HepG2 (cell line): ENCODE measurements around the gene THEM5. TPM values are rescaled to one million over a fixed set of nuclear protein-coding genes. Genes with fewer than 3 reads are reported as not detected.

ENCODE experiments used
- ATAC-seq: fragments of 200-7000 bp; cut with Tn5 transposase; 3 replicates; pipeline ENCODE4 v1.9.1; 2020; ENCODE audit warnings: mild to moderate bottlenecking, moderate library complexity
- BruUV-seq: library from RNA; stranded (reverse); fragments of 400-500 nt; replicated peaks from 2 replicates; lab custom pipeline; 2021; lab: Mats Ljungman, UMichigan
- CTCF ChIA-PET: fragments of 300-600 bp; formaldehyde crosslinking; extraction: SDS; loops from one replicate; lab custom pipeline; 2021; ENCODE audit warnings: low total read pairs, inconsistent platforms, low intra/inter-chr PET ratio; lab: Yijun Ruan, JAX
- POLR2A ChIA-PET: fragments of 350-600 bp; sonication (Branson Sonifier 250); formaldehyde crosslinking; loops from one replicate; lab custom pipeline; 2020; ENCODE audit warnings: antibody characterized with exemption, inconsistent platforms; lab: Yijun Ruan, JAX
- DNase-seq: peaks from one replicate; pipeline ENCODE4 v3.0.0-alpha.2; 2015; ENCODE audit warnings: low spot score
- FAIRE-seq: peaks from 3 replicates; lab custom pipeline; 2011; peaks lifted over from hg19 to GRCh38; lab: Jason Lieb, UNC
- H2AFZ ChIP-seq: one replicate; pipeline ENCODE4 v1.6.1; 2011; ENCODE audit warnings: low read length, inconsistent platforms
- H3K27ac ChIP-seq: fragments of 300-600 bp; 3 replicates; pipeline ENCODE4 v1.8.0; 2011; ENCODE audit warnings: mixed run types, mild to moderate bottlenecking, mixed read lengths, low read length, inconsistent platforms; ENCODE audit not compliant: insufficient read depth; ENCODE audit errors: extremely low read length
- H3K27me3 ChIP-seq, 2 experiments: fragments of 200-600 bp in 1 of 2; 2 replicates in 1 of 2; 3 replicates in 1 of 2; pipeline versions ENCODE4 v1.6.0 to v1.8.0; 2011; ENCODE audit warnings: low read length in 2 of 2, mild to moderate bottlenecking in 2 of 2, moderate library complexity in 2 of 2, inconsistent platforms in 1 of 2; ENCODE audit not compliant: insufficient read depth in 2 of 2, control insufficient read depth in 1 of 2
- H3K36me3 ChIP-seq, 2 experiments: fragments of 200-600 bp in 1 of 2; replicated peaks in 1 of 2; 2 replicates in 1 of 2; 3 replicates in 1 of 2; pipeline versions ENCODE4 v1.5.1 to v1.8.0; 2011; ENCODE audit warnings: low read length in 2 of 2, inconsistent platforms in 1 of 2; ENCODE audit not compliant: insufficient read depth in 2 of 2, control insufficient read depth in 1 of 2
- H3K4me1 ChIP-seq: 2 replicates; pipeline ENCODE4 v1.5.1; 2012; ENCODE audit warnings: low read length, inconsistent platforms; ENCODE audit not compliant: insufficient read depth
- H3K4me2 ChIP-seq: 2 replicates; pipeline ENCODE4 v1.6.0; 2011; ENCODE audit warnings: low read depth, low read length, inconsistent platforms
- H3K4me3 ChIP-seq, 3 experiments: fragments of 200-600 bp in 1 of 3; sonication (generic), shearing (Covaris generic) in 1 of 3; replicated peaks in 1 of 3; 2 replicates each; pipeline ENCODE4 v1.5.1; 2011 to 2016; ENCODE audit warnings: low read length in 3 of 3, inconsistent platforms in 2 of 3, low read depth in 2 of 3, mild to moderate bottlenecking in 2 of 3, control low read depth in 1 of 3, mixed read lengths in 1 of 3; ENCODE audit not compliant: insufficient read depth in 1 of 3
- H3K79me2 ChIP-seq: one replicate; pipeline ENCODE4 v1.6.1; 2011; ENCODE audit warnings: low read length, inconsistent platforms; ENCODE audit not compliant: insufficient read depth
- H3K9ac ChIP-seq: 2 replicates; pipeline ENCODE4 v1.6.0; 2011; ENCODE audit warnings: mild to moderate bottlenecking, low read depth, low read length, inconsistent platforms; ENCODE audit not compliant: insufficient read depth
- H3K9me3 ChIP-seq: 2 replicates; pipeline ENCODE4 v1.5.1; 2012; ENCODE audit warnings: mild to moderate bottlenecking, low read length
- H4K20me1 ChIP-seq: 2 replicates; pipeline ENCODE4 v1.6.0; 2011; ENCODE audit warnings: inconsistent platforms, mild to moderate bottlenecking, low read length, moderate library complexity; ENCODE audit not compliant: insufficient read depth
- IKZF1 ChIP-seq: fragments of 450-650 bp; IDR thresholded peaks from 2 replicates; pipeline ENCODE4 v1.7.1; 2016
- KLF12 ChIP-seq: sonication (generic); formaldehyde crosslinking; IDR thresholded peaks from 2 replicates; pipeline ENCODE4 v1.4.0; 2020; ENCODE audit warnings: missing genetic modification reagents, borderline replicate concordance
- POLR2AphosphoS5 ChIP-seq: IDR thresholded peaks from 2 replicates; pipeline ENCODE4 v1.6.1; 2012; ENCODE audit warnings: low read depth, low read length
- ZIK1 ChIP-seq: sonication (generic); formaldehyde crosslinking; IDR thresholded peaks from 2 replicates; pipeline ENCODE4 v1.5.0; 2020; ENCODE audit warnings: mild to moderate bottlenecking, low read depth, missing genetic modification reagents, borderline replicate concordance
- ZNF180 ChIP-seq: sonication (generic); formaldehyde crosslinking; IDR thresholded peaks from 2 replicates; pipeline ENCODE4 v1.4.0; 2020; ENCODE audit warnings: low read depth, missing genetic modification reagents, borderline replicate concordance
- ZNF670 ChIP-seq: sonication (generic); formaldehyde crosslinking; IDR thresholded peaks from 2 replicates; pipeline ENCODE4 v1.8.0; 2022; ENCODE audit warnings: mild to moderate bottlenecking, missing genetic modification reagents, borderline replicate concordance
- WGBS: methylation state at CpG from one replicate; pipeline ENCODE4 v1.1.6; 2017; ENCODE audit warnings: low lambda C conversion rate; 5-methylcytosine and 5-hydroxymethylcytosine counted together
- in situ Hi-C: cut with HindIII; loops from 2 replicates; pipeline ENCODE4 v1.10.0; 2017; ENCODE audit warnings: low pct_unique_long_range_greater_than_20kb; ENCODE audit not compliant: extremely low pct_ligation_motif_present
- intact Hi-C: fragments of 100-400 bp; cut with micrococcal nuclease; formaldehyde crosslinking; loops from one replicate; pipeline ENCODE4 v1.10.0; 2022; ENCODE audit not compliant: unreplicated experiment
- polyA plus RNA-seq, 8 experiments: library from polyadenylated mRNA; depleted of rRNA in 3 of 8; stranded (reverse) in 7 of 8; unstranded in 1 of 8; fragments of >200 nt; fragmentation: Illumina TruSeq in 4 of 8; extraction: Trizol in 4 of 8; gene quantifications; 2 replicates each; pipeline versions ENCODE4 v1.2.1 to v1.2.3, GENCODE V29; 2011 to 2016; ENCODE audit warnings: low read depth in 4 of 8, missing spikeins in 1 of 8, mixed read lengths in 1 of 8; ENCODE audit not compliant: insufficient read depth in 1 of 8
- total RNA-seq, 5 experiments: library from RNA; depleted of rRNA; stranded (reverse); fragments of >200 nt; fragmentation: Illumina TruSeq; extraction: Trizol; gene quantifications; 2 replicates each; pipeline ENCODE4 v1.2.3, GENCODE V29; 2016; ENCODE audit warnings: low read depth in 1 of 5
- TF ChIP-seq, protein P1 (sequence below): IDR thresholded peaks from 2 replicates; pipeline ENCODE4 v1.6.1; 2018; ENCODE audit warnings: missing genetic modification reagents, mild to moderate bottlenecking, missing compliant biosample characterization
- TF ChIP-seq, protein P2 (sequence below): IDR thresholded peaks from 2 replicates; pipeline ENCODE4 v1.6.1; 2016

THEM5 gene
- total and polyA plus RNA-seq, 2 of the 13 experiments (the other 11 are each of a cell fraction or from before 2014, with no cell fraction given), result not detected

DNA sequence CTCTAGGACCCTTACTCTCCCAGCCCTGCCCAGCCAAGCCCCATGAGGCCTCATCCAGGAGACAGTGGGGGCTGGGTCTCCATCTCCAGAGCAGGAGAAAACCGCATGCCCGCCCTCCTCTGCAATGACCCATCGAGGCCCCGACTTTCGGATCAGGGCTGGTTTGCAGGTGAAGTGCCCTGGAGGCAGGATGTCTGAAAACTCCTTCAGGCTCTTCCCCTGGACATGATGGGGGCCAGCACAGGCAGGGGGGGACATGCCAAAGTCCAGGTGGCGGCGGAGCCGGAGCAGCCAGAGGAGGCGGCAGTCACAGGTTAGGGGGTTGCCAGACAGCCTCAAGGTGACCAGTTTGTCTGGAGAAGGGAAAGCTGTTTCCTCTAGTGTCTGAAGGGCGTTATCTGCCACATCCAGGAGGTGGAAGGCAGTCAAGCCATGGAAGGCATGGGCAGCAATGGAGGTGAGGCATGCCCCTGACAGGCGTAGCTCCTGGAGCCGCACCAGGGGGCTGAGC, 52.1 kb downstream of the THEM5 start:
- intact Hi-C loops (no loop called here), in situ Hi-C loops (no loop called here)
- no peak for DNase-seq
- Histone ChIP-seq H3K27me3 (peaks cover 0 to 3% of the 10 kb centered on the region in 2 experiments; a peak in 3 of 5 replicates), H3K9me3 (no peaks in the 10 kb centered on the region), H3K9ac (no peak overlapping the region), H3K4me3 (no peak overlapping the region), H2AFZ (no peak overlapping the region), H3K4me2 (no peak overlapping the region; the same call in 1 of the 2 replicates), H3K79me2 (no peaks in the 10 kb centered on the region), H3K27ac (no peak overlapping the region), H4K20me1 (no peaks in the 10 kb centered on the region), H3K4me1 (no peaks in the 10 kb centered on the region), H3K36me3 (no peaks in the 10 kb centered on the region)
- BruUV-seq, result no TSS peak
- no peak for ATAC-seq
- CTCF ChIA-PET, result no interaction called here
- FAIRE-seq, result no peak
- POLR2A ChIA-PET, result interaction anchor here (1.1 to 1.6 kb wide), 2 partner anchors 11 to 38 kb away, joined by 3 to 5 read pairs; partner anchors contain the start of genes C2CD4D and TDRKH
- 75% methylated on average over 9 of the region's 12 CpGs for WGBS
- TF ChIP-seq ZNF180 (CRISPR knock-in tag) (no peak), POLR2AphosphoS5 (no peak), ZNF670 (CRISPR knock-in tag) (no peak), ZIK1 (CRISPR knock-in tag) (no peak), KLF12 (CRISPR knock-in tag) (no peak), IKZF1 (no peak)
- TF ChIP-seq, protein P1, sequence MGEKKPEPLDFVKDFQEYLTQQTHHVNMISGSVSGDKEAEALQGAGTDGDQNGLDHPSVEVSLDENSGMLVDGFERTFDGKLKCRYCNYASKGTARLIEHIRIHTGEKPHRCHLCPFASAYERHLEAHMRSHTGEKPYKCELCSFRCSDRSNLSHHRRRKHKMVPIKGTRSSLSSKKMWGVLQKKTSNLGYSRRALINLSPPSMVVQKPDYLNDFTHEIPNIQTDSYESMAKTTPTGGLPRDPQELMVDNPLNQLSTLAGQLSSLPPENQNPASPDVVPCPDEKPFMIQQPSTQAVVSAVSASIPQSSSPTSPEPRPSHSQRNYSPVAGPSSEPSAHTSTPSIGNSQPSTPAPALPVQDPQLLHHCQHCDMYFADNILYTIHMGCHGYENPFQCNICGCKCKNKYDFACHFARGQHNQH (CRISPR knock-in tag), result no peak
- TF ChIP-seq, protein P2, sequence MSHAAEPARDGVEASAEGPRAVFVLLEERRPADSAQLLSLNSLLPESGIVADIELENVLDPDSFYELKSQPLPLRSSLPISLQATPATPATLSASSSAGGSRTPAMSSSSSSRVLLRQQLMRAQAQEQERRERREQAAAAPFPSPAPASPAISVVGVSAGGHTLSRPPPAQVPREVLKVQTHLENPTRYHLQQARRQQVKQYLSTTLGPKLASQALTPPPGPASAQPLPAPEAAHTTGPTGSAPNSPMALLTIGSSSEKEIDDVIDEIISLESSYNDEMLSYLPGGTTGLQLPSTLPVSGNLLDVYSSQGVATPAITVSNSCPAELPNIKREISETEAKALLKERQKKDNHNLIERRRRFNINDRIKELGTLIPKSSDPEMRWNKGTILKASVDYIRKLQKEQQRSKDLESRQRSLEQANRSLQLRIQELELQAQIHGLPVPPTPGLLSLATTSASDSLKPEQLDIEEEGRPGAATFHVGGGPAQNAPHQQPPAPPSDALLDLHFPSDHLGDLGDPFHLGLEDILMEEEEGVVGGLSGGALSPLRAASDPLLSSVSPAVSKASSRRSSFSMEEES (CRISPR knock-in tag), result no peak
